ENCODE measurements around the gene HMGA1.

The HMGA1 gene

GRCh38 chr6:34246249-34246562, 9.5 kb downstream of the HMGA1 start:
- Histone ChIP-seq H3K79me2 (no peaks in the 10 kb centered on the region), H3K4me3 (ENCODE audit: low read depth, low read length) (no peak overlapping the region), H3K36me3 (ENCODE audit: control insufficient read depth, insufficient read depth, low read length) (no peaks in the 10 kb centered on the region), H3K4me1 (peaks cover 4% of the 10 kb centered on the region), H3K9ac (no peak overlapping the region), H3K4me2 (ENCODE audit: low read length) (no peak overlapping the region), H2AFZ (no peak overlapping the region), H3K27me3 (ENCODE audit: control insufficient read depth, insufficient read depth, low read length) (no peaks in the 10 kb centered on the region), H3K9me3 (ENCODE audit: control insufficient read depth, low read length) (no peaks in the 10 kb centered on the region), H3K27ac (no peak overlapping the region)
- no peak for TF ChIP-seq CTCF (IDR thresholded peaks at IDR 0.05)

- Histone ChIP-seq H2AFZ (no peak overlapping the region), H3K9ac (no peak overlapping the region), H3K4me3 (ENCODE audit: low read depth, low read length) (no peak overlapping the region), H3K9me3 (ENCODE audit: control insufficient read depth, low read length) (no peaks in the 10 kb centered on the region), H3K27ac (no peak overlapping the region), H3K36me3 (ENCODE audit: control insufficient read depth, insufficient read depth, low read length) (no peaks in the 10 kb centered on the region), H3K27me3 (ENCODE audit: control insufficient read depth, insufficient read depth, low read length) (no peaks in the 10 kb centered on the region), H3K4me1 (peaks cover 4% of the 10 kb centered on the region), H3K4me2 (ENCODE audit: low read length) (no peak overlapping the region), H3K79me2 (no peaks in the 10 kb centered on the region)
- no peak for TF ChIP-seq CTCF (IDR thresholded peaks at IDR 0.05)
Measured at GRCh38 chr6:34246563-34247391, 10.1 kb downstream of the HMGA1 start.

GRCh38 chr6:34247481-34248197, 11.0 kb downstream of the HMGA1 start:
- Histone ChIP-seq H3K79me2 (no peaks in the 10 kb centered on the region), H3K27me3 (ENCODE audit: control insufficient read depth, insufficient read depth, low read length) (no peaks in the 10 kb centered on the region), H3K36me3 (ENCODE audit: control insufficient read depth, insufficient read depth, low read length) (no peaks in the 10 kb centered on the region), H3K27ac (peak overlapping the region; percentile 60), H3K4me1 (peaks cover 4% of the 10 kb centered on the region), H3K9ac (no peak overlapping the region), H3K4me2 (ENCODE audit: low read length) (no peak overlapping the region), H3K9me3 (ENCODE audit: control insufficient read depth, low read length) (no peaks in the 10 kb centered on the region), H3K4me3 (ENCODE audit: low read depth, low read length) (no peak overlapping the region), H2AFZ (no peak overlapping the region)
- TF ChIP-seq CTCF (IDR thresholded peaks at IDR 0.05): no peak

DNA sequence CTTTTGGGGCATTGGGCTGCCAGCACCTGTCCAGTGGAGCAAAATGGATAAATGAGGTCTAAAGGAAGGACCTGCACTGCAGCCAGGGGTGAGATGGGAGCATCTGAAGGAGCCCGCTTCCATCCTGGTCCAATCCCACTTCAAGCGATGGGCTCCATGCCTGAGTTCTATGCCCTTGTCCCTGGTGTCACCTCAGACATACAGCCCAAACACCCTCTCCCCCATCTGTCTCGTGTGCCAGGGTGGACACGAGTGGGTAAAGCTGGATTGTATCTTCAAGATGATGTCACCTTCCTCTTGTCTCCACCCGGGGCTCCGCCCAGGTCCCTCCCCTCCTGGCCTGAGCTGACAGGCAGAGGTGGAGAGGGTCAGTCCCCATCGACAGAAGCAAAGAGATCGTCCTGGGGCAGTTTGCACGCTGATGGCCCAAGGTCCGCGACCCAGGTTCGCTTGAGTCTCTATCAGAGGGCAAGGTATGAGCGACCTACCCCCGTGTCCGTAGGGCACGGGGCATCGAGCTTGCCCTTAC, 11.6 kb downstream of the HMGA1 start:
- Histone ChIP-seq H3K9ac (no peak overlapping the region), H3K36me3 (ENCODE audit: control insufficient read depth, insufficient read depth, low read length) (no peaks in the 10 kb centered on the region), H3K79me2 (no peaks in the 10 kb centered on the region), H2AFZ (peak overlapping the region; percentile 100), H3K4me3 (ENCODE audit: low read depth, low read length) (peak overlapping the region; percentile 76), H3K27me3 (ENCODE audit: control insufficient read depth, insufficient read depth, low read length) (no peaks in the 10 kb centered on the region), H3K4me1 (peaks cover 4% of the 10 kb centered on the region), H3K4me2 (ENCODE audit: low read length) (peak overlapping the region; percentile 93), H3K27ac (peak overlapping the region; percentile 60), H3K9me3 (ENCODE audit: control insufficient read depth, low read length) (no peaks in the 10 kb centered on the region)
- TF ChIP-seq CTCF (IDR thresholded peaks at IDR 0.05): no peak

Data from parathyroid adenoma (tissue), 2 donors.